ENCODE measurements around the gene HRK.

HRK gene

DNA sequence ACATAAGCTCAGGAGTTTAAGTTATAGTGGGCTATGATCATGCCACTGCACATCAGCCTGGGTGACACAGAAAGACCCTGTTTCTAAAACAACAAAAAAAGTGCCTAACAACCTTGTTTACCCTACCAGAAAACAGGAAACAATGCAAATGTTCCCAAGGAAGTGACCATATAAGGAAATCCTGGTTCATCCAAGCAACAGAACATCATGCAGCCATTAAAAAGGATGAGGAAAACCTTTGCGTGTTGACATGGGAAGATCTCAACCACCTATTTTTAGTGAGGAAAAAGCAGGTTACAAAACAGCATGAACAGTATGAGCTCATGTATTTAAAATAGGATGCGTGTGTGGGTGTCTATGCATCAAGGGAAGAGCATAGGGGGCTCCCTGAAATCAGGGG lies 13.7 kb downstream of the HRK start:
- DNase-seq (ENCODE audit: low spot score) = peak; percentile 43

DNA sequence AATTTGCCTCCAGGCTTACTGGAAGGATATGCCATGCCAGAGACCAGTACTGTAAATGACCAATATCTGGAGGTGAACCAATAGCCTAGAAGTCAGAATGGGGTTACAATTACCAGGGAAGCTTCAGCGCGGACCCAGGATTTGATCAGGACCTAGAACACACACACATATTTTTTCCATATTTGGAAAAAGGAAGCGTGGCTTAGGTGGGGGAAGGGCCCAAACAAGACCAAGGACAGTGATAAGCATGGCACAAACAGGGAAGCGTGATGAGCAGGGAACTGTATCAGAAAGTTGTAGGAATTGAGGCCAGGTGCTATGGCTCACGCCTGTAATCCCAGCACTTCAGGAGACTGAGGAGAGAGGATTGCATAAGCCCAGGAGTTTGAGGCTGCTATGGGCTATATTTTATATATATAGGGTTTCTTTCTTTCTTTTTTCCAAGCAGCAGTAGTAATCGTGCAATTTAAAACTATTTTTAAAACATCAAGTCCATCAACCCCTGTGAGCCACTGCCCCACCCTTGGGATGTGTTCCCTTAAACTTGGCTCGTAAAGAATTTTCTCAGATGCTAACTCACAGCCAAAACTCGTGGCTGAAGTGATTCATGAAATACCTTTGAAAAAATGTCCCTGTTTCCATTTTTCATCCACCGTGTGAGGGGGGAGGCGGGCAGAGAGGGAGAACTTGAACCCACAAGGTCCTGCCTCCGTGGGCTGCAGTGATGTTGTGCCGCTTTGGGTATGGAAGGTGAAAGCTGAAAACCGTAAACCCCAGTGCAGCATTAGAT lies 16.7 kb downstream of the HRK start:
- DNase-seq (ENCODE audit: low spot score) = no peak

DNA sequence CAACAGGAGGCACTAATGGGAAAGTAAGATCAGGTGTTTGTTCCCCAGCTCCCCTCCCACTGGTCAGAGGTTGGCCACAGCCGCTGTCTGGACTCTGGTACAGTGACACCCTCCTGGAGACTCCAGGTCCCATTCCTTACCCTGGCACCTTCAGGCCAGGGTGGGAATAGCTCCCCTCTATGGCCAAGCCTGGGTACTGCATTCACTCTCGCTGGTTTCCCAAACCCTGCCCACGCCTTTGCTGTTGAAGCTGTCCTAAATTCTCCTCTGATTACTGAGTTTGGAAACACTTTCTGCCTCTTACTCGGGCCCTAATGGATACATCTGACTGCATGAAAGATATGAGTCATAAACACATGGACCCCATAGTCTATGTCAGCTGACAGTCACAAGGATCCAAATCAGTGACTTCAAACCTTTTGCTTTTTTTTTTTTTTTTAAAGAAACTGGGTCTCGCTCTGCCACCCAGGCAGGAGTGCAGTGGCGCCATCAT lies 17.9 kb downstream of the HRK start:
- peak; percentile 66 for DNase-seq (ENCODE audit: low spot score)

DNA sequence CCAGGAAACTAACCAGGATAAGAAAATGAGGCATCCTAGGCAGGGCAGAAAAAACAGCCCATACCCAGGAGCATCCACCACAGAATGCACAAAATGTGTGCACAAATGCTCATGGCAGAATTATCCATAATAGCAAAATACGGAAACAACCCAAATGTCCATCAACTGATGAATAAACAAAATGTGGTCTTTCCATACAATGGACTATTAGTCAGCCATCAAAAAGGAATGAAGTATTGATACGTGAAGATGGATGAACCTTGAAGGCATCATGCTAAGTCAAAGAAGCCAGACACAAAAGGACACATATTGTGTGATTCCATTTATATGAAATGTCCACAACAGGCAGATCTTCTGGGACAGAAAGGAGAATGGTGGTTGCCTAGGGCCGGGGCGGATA lies 19.1 kb downstream of the HRK start:
- DNase-seq (ENCODE audit: low spot score) = no peak

DNA sequence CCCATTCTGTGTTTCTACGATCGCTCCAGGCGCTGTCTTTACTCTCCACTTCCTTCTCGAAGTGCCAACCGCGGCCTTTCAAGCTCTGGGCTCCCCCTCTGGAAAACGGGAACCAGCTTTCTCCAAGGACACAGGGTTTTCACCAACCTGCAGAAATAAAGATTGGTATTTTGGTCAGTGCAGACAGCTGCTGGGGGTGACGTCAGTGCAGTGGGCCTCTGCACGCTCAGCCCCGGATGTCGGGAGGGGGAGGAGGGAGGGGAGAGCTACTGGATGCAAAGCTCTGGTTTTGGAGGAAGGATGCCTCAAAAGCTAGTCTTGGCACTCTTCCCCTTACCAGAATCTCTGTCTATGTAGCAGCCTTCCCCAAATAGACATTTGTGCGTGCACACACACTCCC lies 19.9 kb downstream of the HRK start:
- peak; percentile 94 for DNase-seq (ENCODE audit: low spot score)

DNA sequence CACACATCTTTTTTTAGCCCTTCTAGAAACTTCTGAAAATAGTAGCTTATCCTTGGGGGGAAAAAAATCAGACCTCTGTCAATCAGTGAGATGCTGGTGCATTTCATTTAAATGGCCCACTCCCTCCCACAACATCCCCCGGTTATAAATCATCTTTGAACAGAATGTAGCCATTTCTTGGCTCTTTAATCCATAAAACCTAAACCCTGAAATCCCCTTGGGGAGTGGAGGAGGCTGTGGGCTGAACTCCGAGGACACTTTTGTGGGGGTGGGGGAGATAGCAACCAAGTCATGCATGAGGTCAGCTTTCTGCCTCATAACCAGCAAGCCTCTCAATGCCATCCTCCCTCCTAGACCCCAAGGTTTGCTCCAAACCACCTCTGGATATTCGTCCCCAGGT lies 21.0 kb downstream of the HRK start:
- DNase-seq (ENCODE audit: low spot score) = no peak

DNA sequence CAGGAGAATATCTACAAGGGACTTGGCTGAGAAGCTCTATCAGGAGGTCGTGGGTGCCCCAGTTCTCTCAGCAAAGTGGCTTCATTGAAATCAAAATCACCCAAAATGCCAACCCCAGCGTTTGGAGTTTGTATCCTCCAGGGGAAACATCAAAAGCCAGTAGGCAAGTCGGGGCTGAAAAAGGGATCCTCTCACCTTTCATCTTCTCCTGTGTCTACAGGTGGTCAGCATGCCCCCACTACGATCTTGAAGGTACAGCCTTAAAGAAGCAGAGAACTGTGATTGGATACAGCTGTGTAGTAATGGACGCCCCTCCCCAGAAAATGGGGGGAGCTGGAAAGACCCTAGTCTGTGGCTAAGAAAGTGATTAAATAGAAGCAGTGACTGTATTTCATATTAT lies 22.2 kb downstream of the HRK start:
- peak; percentile 32 for DNase-seq (ENCODE audit: low spot score)

DNA sequence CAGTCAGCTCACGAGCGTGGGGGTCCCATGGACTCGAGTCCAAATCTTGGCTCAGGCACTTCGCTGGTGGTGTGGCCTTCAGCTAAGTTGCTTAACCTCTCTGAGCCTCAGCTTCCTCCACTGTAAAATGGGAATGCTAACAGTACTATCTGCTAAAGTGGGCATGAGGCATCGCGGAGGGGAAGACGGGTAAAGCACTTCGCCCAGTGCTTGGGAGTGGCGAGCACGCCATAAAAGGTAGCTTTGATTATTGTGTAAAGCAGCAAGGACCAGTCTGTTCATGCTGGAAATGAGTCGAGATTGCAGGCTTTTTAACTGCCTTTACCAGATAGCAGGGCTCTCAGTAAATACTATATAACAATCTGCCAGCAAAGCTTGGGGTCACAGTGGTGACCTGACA lies 24.5 kb downstream of the HRK start:
- no peak for DNase-seq (ENCODE audit: low spot score)

DNA sequence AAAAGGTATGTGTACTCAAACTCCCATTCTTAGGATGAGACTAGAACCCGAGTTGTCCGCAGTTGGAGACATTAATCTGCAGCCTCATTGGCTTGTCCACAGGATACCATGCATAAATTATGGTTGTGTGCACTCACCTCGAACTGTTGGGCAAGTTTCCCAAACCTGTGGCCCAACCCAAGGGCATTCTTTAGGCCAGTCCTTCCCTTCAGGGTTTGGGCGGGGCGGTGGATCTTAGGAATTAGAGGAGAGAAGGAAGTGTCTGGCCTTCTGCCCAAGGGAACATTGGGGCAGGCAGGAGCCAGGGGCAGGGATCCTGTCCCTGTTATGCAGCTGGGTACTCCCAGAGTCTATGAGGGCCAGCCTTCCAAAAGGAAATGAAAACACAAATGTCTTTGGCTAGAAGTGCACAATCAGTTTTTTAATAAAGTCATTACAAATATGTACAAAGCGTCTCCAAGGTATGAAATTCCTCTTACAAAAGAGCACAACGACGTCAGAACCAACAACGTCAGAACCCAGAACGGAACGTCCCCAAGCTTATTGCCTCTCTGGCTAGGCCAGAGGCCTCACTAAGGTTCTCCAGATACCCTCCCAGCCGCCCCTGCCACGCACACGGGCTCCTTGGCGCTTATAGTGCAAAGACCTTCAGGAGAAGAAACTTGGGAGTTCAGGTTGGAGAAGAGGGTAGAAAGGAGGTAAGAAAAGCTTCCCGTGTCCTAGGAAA lies 25.3 kb downstream of the HRK start:
- no peak for DNase-seq (ENCODE audit: low spot score)

DNA sequence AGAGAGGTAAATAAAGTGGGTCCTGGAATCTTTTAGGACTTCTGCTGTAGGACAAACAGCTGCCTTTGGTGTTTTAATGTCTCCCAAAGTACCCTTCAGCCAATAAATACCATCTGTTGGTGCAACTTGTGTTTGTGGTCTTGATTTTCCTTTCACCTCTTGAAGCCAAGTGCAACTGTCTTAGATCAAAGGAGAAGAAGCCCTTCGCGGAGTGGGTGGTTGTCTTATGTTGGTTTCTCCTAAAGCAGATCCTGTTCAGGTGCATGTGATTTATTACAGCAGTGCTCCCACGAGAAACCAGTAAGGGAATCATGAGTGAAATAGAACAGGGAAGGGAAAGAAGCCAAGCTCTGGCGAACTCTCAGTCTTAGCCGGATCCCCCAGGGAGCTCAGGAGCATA lies 27.7 kb downstream of the HRK start:
- DNase-seq (ENCODE audit: low spot score) = no peak

DNA sequence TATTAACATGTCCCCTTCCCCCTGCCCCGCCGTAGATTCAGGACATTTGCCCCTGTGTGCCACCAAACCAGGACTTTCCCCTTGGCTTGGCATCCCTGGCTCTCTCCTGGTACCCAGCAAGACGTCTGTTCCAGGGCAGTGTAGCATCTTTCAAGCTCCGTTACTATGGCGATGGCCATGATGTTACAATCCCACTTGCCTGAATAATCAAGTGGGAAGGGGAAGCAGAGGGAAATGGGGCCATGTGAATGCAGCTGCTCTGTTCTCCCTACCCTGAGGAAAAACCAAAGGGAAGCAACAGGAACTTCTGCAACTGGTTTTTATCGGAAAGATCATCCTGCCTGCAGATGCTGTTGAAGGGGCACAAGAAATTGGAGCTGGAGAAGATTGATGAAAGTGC lies 28.9 kb downstream of the HRK start:
- DNase-seq (ENCODE audit: low spot score) = no peak

DNA sequence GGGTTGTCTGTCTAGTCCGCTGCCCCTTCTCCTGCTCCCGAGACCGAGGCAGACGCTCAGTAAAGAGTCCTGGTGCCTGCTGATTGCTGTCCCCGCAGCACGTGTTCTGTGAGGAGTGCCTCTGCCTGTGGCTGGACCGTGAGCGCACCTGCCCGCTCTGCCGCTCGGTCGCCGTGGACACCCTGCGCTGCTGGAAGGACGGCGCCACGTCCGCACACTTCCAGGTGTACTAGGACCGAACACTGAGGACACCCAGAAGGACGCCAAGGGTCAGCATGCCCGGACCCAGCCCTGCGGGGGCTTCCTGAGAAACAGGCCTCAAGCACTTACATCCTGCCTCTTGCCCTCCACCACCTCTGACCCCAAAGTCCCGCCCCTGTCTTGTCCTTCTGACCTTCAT lies 32.0 kb downstream of the HRK start:
- DNase-seq (ENCODE audit: low spot score) = no peak

DNA sequence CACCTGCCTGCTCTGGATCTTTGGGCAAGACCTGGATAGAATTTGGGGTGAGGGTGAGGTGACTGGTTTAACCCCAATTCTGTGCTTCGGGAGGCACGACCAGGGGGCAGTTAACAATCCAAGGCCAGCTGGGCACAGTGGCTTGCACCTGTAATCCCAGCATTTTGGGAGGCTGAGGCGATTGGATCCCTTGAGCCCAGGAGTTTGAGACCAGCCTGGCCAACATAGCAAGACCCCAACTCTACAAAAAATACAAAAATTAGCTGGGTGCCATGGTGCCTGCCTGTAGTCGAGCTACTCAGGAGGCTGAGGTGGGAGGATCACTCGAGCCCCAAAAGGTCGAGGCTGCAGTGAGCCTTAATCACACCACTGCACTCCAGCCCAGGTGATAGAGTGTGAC lies 38.2 kb downstream of the HRK start:
- DNase-seq (ENCODE audit: low spot score) = no peak

DNA sequence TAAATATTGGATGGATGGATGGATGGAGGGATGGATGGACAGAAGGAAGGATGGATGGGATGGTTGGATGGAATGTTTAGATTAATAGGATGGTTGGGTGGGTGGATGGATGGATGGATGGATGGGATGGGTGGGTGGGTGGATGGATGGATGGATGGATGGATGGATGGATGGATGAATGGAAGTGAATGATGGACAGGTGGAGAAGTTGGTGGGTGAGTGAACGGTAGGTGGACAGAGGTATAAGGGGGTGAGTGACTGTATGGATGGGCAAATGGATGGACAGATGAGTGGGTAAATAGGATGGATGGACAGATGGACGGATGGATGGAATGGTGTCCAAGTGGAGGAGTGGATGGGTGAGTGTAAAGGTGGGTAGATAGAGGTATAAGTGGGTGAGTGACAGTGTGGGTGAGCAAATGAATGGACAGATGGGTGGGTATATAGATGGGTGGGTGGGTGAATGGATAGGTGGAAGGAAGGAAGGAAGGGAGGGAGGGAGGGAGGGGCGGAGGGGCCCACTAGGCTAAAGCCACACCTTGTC lies 41.9 kb downstream of the HRK start:
- no peak for DNase-seq (ENCODE audit: low spot score)

DNA sequence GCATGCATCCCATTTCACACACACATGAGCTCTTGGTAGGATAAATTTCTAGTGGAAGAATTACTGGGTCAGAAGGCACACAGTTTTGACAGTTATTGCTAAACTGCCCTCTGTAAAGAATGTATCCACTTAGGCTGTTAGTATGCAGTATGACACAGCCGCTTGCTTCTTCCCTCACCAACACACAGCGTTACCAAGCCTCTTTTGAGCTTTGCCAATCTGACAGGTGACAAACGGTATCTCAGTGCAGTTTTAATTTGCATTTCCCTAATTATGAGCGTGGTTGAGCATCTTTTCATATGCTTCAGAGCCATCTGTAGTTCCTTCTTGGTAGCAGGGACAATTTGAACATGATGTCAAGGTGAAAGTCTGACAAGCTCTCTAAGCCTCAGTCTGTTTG lies 42.9 kb downstream of the HRK start:
- DNase-seq (ENCODE audit: low spot score) = peak; percentile 60

DNA sequence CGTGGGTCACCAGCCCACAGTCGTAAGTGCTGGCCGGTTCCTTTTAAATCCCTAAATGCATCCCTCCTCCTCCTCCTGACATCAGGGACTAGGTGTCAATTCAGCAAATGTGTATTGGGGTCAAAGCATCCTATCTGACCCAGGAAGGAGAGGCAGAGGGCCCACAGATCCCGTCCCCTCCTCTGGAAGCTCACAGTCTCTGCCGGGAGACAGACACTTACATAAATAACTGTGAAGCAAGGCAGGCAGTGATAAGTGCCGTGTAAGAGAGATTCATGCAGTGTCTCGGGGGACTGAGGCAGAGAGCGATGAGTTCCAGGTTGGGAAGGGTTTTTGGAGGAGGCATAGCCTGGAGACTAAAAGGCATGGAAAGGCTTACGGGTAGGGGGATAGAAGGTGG lies 44.1 kb downstream of the HRK start:
- DNase-seq (ENCODE audit: low spot score) = no peak

DNA sequence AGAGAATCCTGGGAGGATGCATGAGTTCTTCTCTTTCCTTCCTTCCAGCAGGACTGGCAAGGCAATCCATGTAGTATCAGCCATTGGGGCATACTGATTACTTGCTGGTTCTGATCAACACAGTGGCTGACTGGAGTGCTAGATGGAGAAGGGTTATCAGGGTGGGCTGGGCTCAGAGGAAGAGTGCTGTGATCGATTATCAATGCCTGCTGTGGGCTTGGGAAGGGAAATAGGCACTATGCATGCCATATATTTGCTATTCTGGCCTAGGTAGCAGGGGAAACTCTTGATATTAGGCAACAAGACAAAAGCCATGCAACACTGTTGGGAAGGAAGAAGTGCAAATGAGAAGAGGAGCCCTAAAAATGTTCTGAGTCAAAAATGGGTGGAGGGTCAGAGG lies 45.8 kb downstream of the HRK start:
- no peak for DNase-seq (ENCODE audit: low spot score)

DNA sequence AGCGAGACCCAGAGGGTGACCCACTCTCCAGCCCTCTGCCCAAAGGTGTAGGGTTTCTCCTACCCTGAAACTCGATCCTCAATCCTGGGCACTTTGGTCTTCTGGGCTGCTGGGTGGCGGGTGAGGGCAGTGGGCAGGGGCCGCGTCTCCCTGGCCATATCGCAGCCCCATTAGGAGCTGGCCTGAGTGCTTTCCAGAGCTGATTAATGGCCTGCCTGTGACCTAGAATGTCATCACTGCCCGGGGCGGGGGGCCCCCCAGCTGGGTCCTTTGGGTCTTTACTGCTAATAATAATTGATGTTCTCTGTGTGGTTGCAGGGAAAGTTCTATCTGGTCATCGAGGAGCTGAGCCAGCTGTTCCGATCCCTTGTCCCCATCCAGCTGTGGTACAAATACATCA lies 47.8 kb downstream of the HRK start:
- no peak for DNase-seq (ENCODE audit: low spot score)

DNA sequence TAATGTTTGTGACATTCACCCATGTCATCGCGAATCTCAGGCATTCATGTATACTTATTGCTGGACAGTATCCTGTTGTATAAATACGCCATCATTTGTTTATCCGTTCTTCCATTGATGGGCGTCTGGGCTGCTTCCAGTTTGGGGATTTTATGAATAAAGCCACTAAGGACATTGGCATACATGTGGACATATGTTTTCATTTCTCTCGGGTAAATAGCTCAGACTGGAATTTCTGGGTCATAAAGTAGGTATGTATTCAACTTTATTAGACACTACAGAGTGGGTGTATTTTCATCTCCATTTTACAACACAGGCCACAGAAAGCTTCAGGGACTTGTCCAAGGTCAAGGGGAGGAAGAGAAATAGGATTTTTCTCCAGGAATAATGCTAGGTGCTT lies 48.9 kb downstream of the HRK start:
- no peak for DNase-seq (ENCODE audit: low spot score)

DNA sequence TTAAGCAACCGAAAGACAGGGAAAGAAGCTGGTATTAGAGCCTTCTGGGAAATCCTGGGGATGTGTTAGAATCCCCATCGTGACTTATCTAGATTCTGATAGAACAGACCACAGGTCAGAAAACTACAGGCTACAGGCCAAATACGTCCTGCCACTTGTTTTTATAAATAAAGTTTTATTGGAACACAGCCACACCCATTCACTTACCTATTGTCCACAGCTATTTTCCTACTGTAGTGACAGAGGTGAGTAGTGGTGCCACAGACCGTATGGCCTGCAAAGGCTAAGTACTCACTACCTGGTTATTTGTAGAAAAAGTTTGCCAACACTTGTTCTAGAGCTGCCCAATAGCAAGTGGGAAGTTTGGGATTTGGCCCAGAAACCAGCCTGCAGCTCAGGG lies 53.8 kb downstream of the HRK start:
- no peak for DNase-seq (ENCODE audit: low spot score)

DNA sequence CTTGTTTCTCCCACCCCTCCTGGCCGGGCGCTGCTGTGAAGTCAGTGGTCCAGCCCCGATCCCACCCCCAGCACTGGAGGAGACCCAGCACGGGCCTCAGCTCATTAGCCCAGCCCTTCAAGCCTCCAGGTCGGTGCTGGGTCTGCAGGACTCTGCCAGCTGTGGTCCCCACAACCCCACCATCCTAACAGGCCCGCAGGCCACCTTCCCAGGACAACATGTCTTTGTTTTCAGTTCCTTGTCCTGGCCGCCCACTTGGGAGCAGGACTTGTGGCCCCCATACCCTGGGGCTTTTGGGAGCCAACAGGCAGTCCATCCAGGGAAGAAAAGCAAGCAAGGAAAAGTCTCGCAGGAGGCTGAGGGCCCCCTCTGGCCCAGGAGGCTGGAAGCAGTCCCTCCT lies 60.0 kb downstream of the HRK start:
- no peak for DNase-seq (ENCODE audit: low spot score)

DNA sequence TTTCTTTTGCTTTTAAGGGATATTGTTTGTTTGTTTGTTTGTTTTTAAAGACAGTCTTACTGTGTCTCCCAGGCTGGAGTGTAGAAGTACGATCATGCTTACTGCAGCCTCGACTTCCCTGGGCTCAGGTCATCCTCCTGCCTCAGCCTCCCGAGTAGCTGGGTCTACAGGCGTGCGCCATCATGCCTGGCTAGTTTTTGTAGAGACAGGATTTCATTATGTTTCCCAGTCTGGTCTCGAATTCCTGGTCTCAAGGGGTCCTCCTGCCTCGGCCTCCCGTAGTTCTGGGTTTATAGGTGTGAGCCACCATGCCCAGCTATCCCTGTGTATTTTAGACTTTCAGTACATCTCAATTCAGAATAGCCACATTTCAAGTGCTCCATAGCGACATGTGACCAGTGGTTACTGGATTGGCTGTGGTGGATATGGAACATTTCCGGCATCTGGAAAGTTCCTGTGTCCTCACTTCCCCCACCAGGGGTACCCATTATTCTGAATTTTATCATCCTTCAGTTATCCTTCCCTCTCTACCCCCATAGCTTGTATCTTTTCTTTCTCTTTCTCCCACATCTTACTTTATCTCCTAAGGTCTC lies 61.1 kb downstream of the HRK start:
- DNase-seq (ENCODE audit: low spot score) = no peak
